Esophagus muscularis mucosa (tissue), 3 donors: Measurements from ENCODE around the gene TIMM23.

ENCODE experiments used
- CTCF ChIP-seq, 3 experiments: fragments of 200-600 bp in 2 of 3; fragments of 450-650 bp in 1 of 3; sonication (generic) in 2 of 3; IDR thresholded peaks; one replicate each; pipeline ENCODE4 v1.5.1; 2017 to 2019; ENCODE audit warnings: antibody characterized with exemption in 3 of 3, mild to moderate bottlenecking in 2 of 3, moderate library complexity in 1 of 3
- POLR2A ChIP-seq: fragments of 450-650 bp; IDR thresholded peaks from one replicate; pipeline ENCODE4 v1.6.1; 2017; ENCODE audit warnings: antibody characterized with exemption, moderate library complexity, mild to moderate bottlenecking, low read depth

GRCh38 chr10:46014206-46014605 is 41.9 kb downstream of the TIMM23 start:
- TF ChIP-seq POLR2A (no peak), CTCF (IDR thresholded peaks at IDR 0.05) (no peak)
